ENCODE measurements around the gene PGM1.

DNA sequence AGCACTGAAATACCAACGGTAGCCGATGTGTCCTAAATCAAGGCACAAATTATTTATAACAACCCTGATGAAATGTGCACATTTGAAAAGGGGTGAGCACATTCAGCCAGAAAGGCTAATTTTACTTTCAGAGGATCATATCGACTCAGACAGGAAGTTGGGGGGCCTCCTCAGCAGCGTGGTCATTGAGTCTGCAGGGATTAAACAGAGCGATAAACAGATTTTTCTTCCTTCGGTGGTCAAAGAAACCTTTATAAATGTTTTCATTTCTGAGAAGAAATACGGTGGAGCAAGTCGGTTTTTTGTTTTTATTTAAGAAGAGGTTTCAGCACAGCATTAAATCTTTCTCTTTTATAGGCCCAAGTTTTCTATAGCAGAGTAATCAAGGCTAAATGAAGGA, 45.7 kb downstream of the PGM1 start:
- TF ChIP-seq POLR2AphosphoS5 (IDR thresholded peaks at IDR 0.05; ENCODE audit: low read depth, low read length): no peak
- no peak for TF ChIP-seq TAF1 (IDR thresholded peaks at IDR 0.05; ENCODE audit: low read depth, low read length)
